K562 (cell line): ENCODE measurements around the gene TARP.

Experiments used
- ATAC-seq: fragments of 200-7000 bp; cut with Tn5 transposase; 3 replicates; pipeline ENCODE4 v1.9.1; 2020; ENCODE audit warnings: moderate library complexity
- BruUV-seq: library from RNA; stranded (reverse); fragments of 400-500 nt; replicated peaks from 2 replicates; lab custom pipeline; 2021; lab: Mats Ljungman, UMichigan
- CTCF ChIA-PET: fragments of 300-600 bp; formaldehyde crosslinking; extraction: SDS; loops from one replicate; lab custom pipeline; 2021; ENCODE audit warnings: low intra/inter-chr PET ratio; lab: Yijun Ruan, JAX
- POLR2A ChIA-PET: fragments of 300-600, 350-650 bp; sonication (Branson Sonifier 250); formaldehyde crosslinking; extraction: SDS; loops from one replicate; lab custom pipeline; 2021; ENCODE audit warnings: antibody characterized with exemption, inconsistent platforms; lab: Yijun Ruan, JAX
- DNase-seq, 4 experiments: peaks; one replicate each; pipeline versions ENCODE4 v3.0.0 to v3.0.0-alpha.2; 2011 to 2018; ENCODE audit warnings: low spot score in 3 of 4, mixed read lengths in 3 of 4; ENCODE audit errors: extremely low read depth in 1 of 4
- FAIRE-seq: peaks from 2 replicates; lab custom pipeline; 2011; peaks lifted over from hg19 to GRCh38; lab: Jason Lieb, UNC
- H2AFZ ChIP-seq: 2 replicates; pipeline ENCODE4 v1.6.0; 2011; ENCODE audit warnings: low read depth, low read length, control low read depth, inconsistent platforms
- H3K27ac ChIP-seq: fragments of 200-600 bp; 3 replicates; pipeline ENCODE4 v1.8.0; 2011; ENCODE audit warnings: low read depth, mild to moderate bottlenecking, control low read depth, inconsistent platforms, low read length, moderate library complexity, mixed read lengths; ENCODE audit errors: extremely low read depth
- H3K27me3 ChIP-seq, 2 experiments: fragments of 300-600 bp in 1 of 2; 2 replicates in 1 of 2; 3 replicates in 1 of 2; pipeline versions ENCODE4 v1.6.0 to v1.8.0; 2011; ENCODE audit warnings: inconsistent platforms in 2 of 2, low read length in 2 of 2, mild to moderate bottlenecking in 1 of 2, mixed read lengths in 1 of 2, moderate library complexity in 1 of 2; ENCODE audit not compliant: control insufficient read depth in 2 of 2, insufficient read depth in 2 of 2
- H3K36me3 ChIP-seq: fragments of 300-600 bp; 3 replicates; pipeline ENCODE4 v1.8.0; 2011; ENCODE audit warnings: mild to moderate bottlenecking, low read length, inconsistent platforms; ENCODE audit not compliant: control insufficient read depth, insufficient read depth
- H3K4me1 ChIP-seq, 2 experiments: fragments of 200-600 bp in 1 of 2; replicated peaks in 1 of 2; 2 replicates in 1 of 2; 3 replicates in 1 of 2; pipeline versions ENCODE4 v1.5.1 to v1.8.0; 2011; ENCODE audit warnings: inconsistent platforms in 2 of 2, low read length in 2 of 2, mild to moderate bottlenecking in 1 of 2, mixed read lengths in 1 of 2, moderate library complexity in 1 of 2; ENCODE audit not compliant: control insufficient read depth in 2 of 2, insufficient read depth in 2 of 2
- H3K4me2 ChIP-seq: 2 replicates; pipeline ENCODE4 v1.6.1; 2011; ENCODE audit warnings: low read length, control low read depth, inconsistent platforms, mixed read lengths; ENCODE audit not compliant: insufficient read depth
- H3K4me3 ChIP-seq: fragments of 200-600 bp; sonication (generic), shearing (Covaris generic); 2 replicates; pipeline ENCODE4 v1.5.1; 2016; ENCODE audit warnings: control low read depth, inconsistent platforms
- H3K79me2 ChIP-seq: fragments of 200-600 bp; 3 replicates; pipeline ENCODE4 v1.8.0; 2011; ENCODE audit warnings: low read length, inconsistent platforms; ENCODE audit not compliant: control insufficient read depth, insufficient read depth
- H3K9ac ChIP-seq, 2 experiments: 2 replicates each; pipeline versions ENCODE4 v1.6.0 to v1.6.1; 2011; ENCODE audit warnings: low read depth in 2 of 2, low read length in 2 of 2, control low read depth in 1 of 2, inconsistent platforms in 1 of 2, mild to moderate bottlenecking in 1 of 2, mixed read lengths in 1 of 2; ENCODE audit not compliant: insufficient read depth in 1 of 2
- H3K9me1 ChIP-seq: one replicate; pipeline ENCODE4 v1.6.0; 2011; ENCODE audit warnings: inconsistent platforms, mild to moderate bottlenecking, low read length, moderate library complexity; ENCODE audit not compliant: control insufficient read depth, insufficient read depth
- H3K9me3 ChIP-seq: replicated peaks from 2 replicates; pipeline ENCODE4 v1.5.1; 2011; ENCODE audit warnings: low read depth, low read length, inconsistent platforms; ENCODE audit not compliant: control insufficient read depth, insufficient read depth
- H4K20me1 ChIP-seq: replicated peaks from 2 replicates; pipeline ENCODE4 v1.6.1; 2011; ENCODE audit warnings: low read length, inconsistent platforms, mixed read lengths; ENCODE audit not compliant: control insufficient read depth, insufficient read depth
- BHLHE40 ChIP-seq: IDR thresholded peaks from 2 replicates; pipeline ENCODE4 v1.6.1; 2011; ENCODE audit warnings: low read length, improper control_type of control experiment
- FOXA1 ChIP-seq: fragments of 450-650 bp; IDR thresholded peaks from 2 replicates; pipeline ENCODE4 v1.6.1; 2016; ENCODE audit warnings: mild to moderate bottlenecking, borderline replicate concordance
- NONO ChIP-seq, 2 experiments: fragments of 200-400 bp in 1 of 2; fragments of 450-650 bp in 1 of 2; formaldehyde crosslinking in 1 of 2; IDR thresholded peaks; 2 replicates each; pipeline ENCODE4 v1.6.1; 2017; ENCODE audit warnings: low read depth in 2 of 2, mild to moderate bottlenecking in 2 of 2, moderate library complexity in 2 of 2, low read length in 1 of 2
- NR4A1 ChIP-seq, 2 experiments: fragments of 250-450 bp in 1 of 2; fragments of 450-650 bp in 1 of 2; sonication (Bioruptor Pico) in 1 of 2; IDR thresholded peaks; 2 replicates each; pipeline versions ENCODE4 v1.4.0 to v1.6.1; 2016 to 2020; ENCODE audit warnings: mild to moderate bottlenecking in 2 of 2, missing compliant biosample characterization in 1 of 2, missing genetic modification characterization in 1 of 2, moderate library complexity in 1 of 2
- POLR2AphosphoS2 ChIP-seq: IDR thresholded peaks from 2 replicates; pipeline ENCODE4 v1.6.1; 2012; ENCODE audit warnings: low read length, improper control_type of control experiment
- RBM34 ChIP-seq: fragments of 200-400 bp; formaldehyde crosslinking; IDR thresholded peaks from 2 replicates; pipeline ENCODE4 v1.6.1; 2018; ENCODE audit warnings: low read length, borderline replicate concordance; ENCODE audit not compliant: insufficient read depth
- SP1 ChIP-seq: sonication (generic); formaldehyde crosslinking; IDR thresholded peaks from 2 replicates; pipeline ENCODE4 v1.8.1; 2022; ENCODE audit warnings: mild to moderate bottlenecking, missing genetic modification reagents
- ZNF764 ChIP-seq: fragments of 250-450 bp; sonication (Bioruptor Pico); IDR thresholded peaks from 2 replicates; pipeline ENCODE4 v1.4.0; 2020; ENCODE audit warnings: low read depth, mild to moderate bottlenecking, moderate library complexity
- ZNF778 ChIP-seq: fragments of 450-650 bp; formaldehyde crosslinking; IDR thresholded peaks from 2 replicates; pipeline ENCODE4 v1.4.0; 2020; ENCODE audit warnings: mild to moderate bottlenecking, moderate library complexity
- WGBS: fragments of 100-300 bp; shearing (Covaris generic); methylation state at CpG from one replicate; pipeline ENCODE4 v1.1.6; 2016; ENCODE audit warnings: low coverage, mixed read lengths; ENCODE audit not compliant: insufficient coverage; ENCODE audit errors: missing lambda C conversion rate; 5-methylcytosine and 5-hydroxymethylcytosine counted together
- in situ Hi-C: fragments of 300-500 bp; cut with MboI; formaldehyde crosslinking; loops from 4 replicates; pipeline ENCODE4 v1.15.0; 2018; ENCODE audit warnings: inconsistent platforms, mixed read lengths
- intact Hi-C: fragments of 100-400 bp; cut with micrococcal nuclease; formaldehyde crosslinking; loops from 2 replicates; pipeline ENCODE4 v1.14.2; 2022

TARP gene

DNA sequence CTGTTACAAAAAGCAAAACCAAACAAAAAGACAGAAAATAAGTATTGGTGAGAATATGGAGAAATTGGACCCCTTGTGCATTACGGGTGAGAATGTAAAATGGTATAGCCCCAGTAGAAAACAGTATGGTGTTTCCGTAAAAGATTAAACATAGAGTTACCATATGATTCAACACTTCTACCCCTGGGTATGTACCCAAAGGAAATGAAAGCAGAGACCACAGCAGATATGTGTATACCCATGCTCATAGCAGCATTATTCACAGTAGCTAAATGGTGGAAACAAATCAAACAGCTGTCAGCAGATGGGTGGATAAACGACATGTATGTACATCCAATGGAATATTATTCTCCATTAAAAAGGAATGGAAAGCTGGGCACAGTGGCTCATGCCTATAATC lies 53.0 kb downstream of the TARP start:
- Histone ChIP-seq H3K4me3 (no peak overlapping the region), H3K79me2 (no peaks in the 10 kb centered on the region), H3K36me3 (peaks cover 53% of the 10 kb centered on the region), H3K9ac (no peak overlapping the region), H3K9me1 (no peaks in the 10 kb centered on the region), H4K20me1 (no peaks in the 10 kb centered on the region), H3K4me2 (no peak overlapping the region), H3K9me3 (no peaks in the 10 kb centered on the region), H2AFZ (no peak overlapping the region), H3K4me1 (no peaks in the 10 kb centered on the region), H3K27ac (no peak overlapping the region), H3K27me3 (no peaks in the 10 kb centered on the region)
- TF ChIP-seq SP1 (CRISPR knock-in tag) (no peak), ZNF764 (CRISPR knock-in tag) (no peak)
- ChIA-PET CTCF (no interaction called here), POLR2A (no interaction called here)
- intact Hi-C loops = no loop called here
- ATAC-seq (no peak), FAIRE-seq (no peak), DNase-seq (no peak)
- in situ Hi-C loops = loop anchor here (5.0 kb wide), 3 partner anchors 113 to 318 kb away; no protein-coding TSS in a partner anchor
- 72% methylated on average over 3 of the region's 3 CpGs for WGBS
- no TSS peak for BruUV-seq

DNA sequence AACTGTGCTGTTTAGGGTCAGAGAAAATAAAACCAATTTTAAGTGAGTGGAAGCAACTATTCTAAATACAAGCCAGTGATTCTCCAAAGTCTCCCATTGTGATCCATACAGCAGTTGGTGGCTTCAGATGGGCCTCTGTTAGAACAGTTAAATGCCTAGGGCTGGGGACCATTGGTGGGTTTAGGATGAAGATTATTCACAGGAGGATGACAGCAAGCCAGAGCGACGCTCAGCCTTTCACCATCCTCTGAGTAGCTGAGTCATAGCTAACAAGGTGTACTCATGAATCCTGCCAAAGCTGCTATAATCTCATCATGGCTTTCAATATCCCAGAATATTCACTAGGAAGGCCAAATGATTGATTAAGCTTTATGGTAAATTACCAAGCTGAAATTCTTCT lies 55.8 kb downstream of the TARP start:
- no TSS peak for BruUV-seq
- ATAC-seq = no peak
- intact Hi-C loops = loop anchor here (5.0 kb wide), 2 partner anchors 120 to 155 kb away; no protein-coding TSS in a partner anchor
- no peaks in the 10 kb centered on the region for H3K9me1 ChIP-seq
- TF ChIP-seq POLR2AphosphoS2 = no peak
- TF ChIP-seq BHLHE40 = no peak
- no peak for TF ChIP-seq NR4A1 (CRISPR knock-in tag; IDR thresholded peaks at IDR 0.05)
- TF ChIP-seq NR4A1 (tag; IDR thresholded peaks at IDR 0.05) = no peak
- TF ChIP-seq ZNF778 (CRISPR knock-in tag) = no peak
- no peak for TF ChIP-seq NONO (IDR thresholded peaks at IDR 0.05; ENCODE audit: low read depth in 2 of 2, low read length in 1 of 2)
- no peak for TF ChIP-seq FOXA1
- TF ChIP-seq RBM34 = no peak
- TF ChIP-seq, all 486 proteins: peak for 0
- no peaks in the 10 kb centered on the region for H3K27me3 ChIP-seq
- FAIRE-seq (no peak), DNase-seq (no peak)
- 81% methylated on average over 2 of the region's 2 CpGs for WGBS
- in situ Hi-C loops = no loop called here
- H2AFZ ChIP-seq = no peak overlapping the region
- H3K36me3 ChIP-seq = peaks cover 52% of the 10 kb centered on the region
- H3K4me3 ChIP-seq = no peak overlapping the region
- H4K20me1 ChIP-seq = no peaks in the 10 kb centered on the region
- ChIA-PET CTCF (no interaction called here), POLR2A (interaction anchor here (0.7 kb wide), 1 partner anchor 11 kb away, joined by 3 read pairs; no protein-coding TSS in a partner anchor)
- H3K9ac ChIP-seq = no peak overlapping the region
- no peaks in the 10 kb centered on the region for H3K4me1 ChIP-seq
- H3K27ac ChIP-seq = no peak overlapping the region
- no peaks in the 10 kb centered on the region for H3K79me2 ChIP-seq
- H3K4me2 ChIP-seq = no peak overlapping the region
- H3K9me3 ChIP-seq = no peaks in the 10 kb centered on the region
